NT2/D1 (cell line): Measurements from ENCODE around the gene VPS72.

Source experiments
- DNase-seq: peaks from one replicate; pipeline ENCODE4 v3.0.0-alpha.2; 2011; ENCODE audit warnings: low read depth, low spot score
- H3K27me3 ChIP-seq: 2 replicates; pipeline ENCODE4 v1.6.0; 2011; ENCODE audit warnings: mild to moderate bottlenecking; ENCODE audit not compliant: insufficient read length, insufficient read depth
- H3K36me3 ChIP-seq: 2 replicates; pipeline ENCODE4 v1.6.1; 2011; ENCODE audit warnings: mild to moderate bottlenecking, low read length, mixed read lengths; ENCODE audit not compliant: insufficient read depth, insufficient read length
- H3K4me1 ChIP-seq: 2 replicates; pipeline ENCODE4 v1.5.1; 2011; ENCODE audit not compliant: insufficient read depth, insufficient read length
- H3K4me3 ChIP-seq: 2 replicates; pipeline ENCODE4 v1.5.1; 2011; ENCODE audit warnings: low read depth; ENCODE audit not compliant: insufficient read length
- H3K9ac ChIP-seq: 2 replicates; pipeline ENCODE4 v1.6.0; 2011; ENCODE audit warnings: low read depth; ENCODE audit not compliant: insufficient read length
- H3K9me3 ChIP-seq: 2 replicates; pipeline ENCODE4 v1.5.1; 2011; ENCODE audit warnings: mild to moderate bottlenecking, low read length; ENCODE audit not compliant: insufficient read depth
- SUZ12 ChIP-seq: IDR thresholded peaks from 2 replicates; pipeline ENCODE4 v1.6.1; 2011; ENCODE audit not compliant: insufficient read length, insufficient read depth; ENCODE audit errors: extremely low read depth
- YY1 ChIP-seq: IDR thresholded peaks from 2 replicates; pipeline ENCODE4 v1.6.1; 2011; ENCODE audit not compliant: insufficient read length, insufficient read depth
- ZNF274 ChIP-seq: IDR thresholded peaks from 2 replicates; pipeline ENCODE4 v1.6.1; 2011; ENCODE audit warnings: mild to moderate bottlenecking, low read depth, low read length

Gene VPS72

DNA sequence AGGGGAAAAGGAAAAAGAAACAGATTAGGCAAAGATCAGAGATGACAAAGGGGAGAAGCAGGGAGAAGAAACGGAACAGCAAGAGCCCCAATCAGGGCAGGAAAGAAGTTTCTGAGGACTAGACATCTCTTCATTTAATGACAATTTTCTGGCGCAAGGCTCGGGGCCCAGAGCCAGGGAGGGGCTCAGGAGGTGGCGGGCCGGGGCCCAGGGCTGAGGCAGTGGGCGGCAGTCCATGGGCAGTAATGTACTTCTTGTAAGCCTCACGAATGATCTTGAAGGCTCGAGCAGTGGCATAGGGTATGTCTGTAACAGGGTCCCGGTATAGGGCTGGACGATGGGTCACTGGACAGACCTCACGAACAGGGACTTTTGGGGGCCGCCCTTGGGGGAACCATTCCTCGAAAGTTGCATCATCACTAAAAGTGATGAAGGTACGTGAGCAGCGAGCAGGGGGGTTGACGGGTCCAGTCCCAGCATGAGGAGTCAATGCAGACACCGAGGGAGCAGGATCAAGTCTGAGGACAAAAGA is 13.4 kb downstream of the VPS72 start:
- no peak for TF ChIP-seq ZNF274
- TF ChIP-seq SUZ12 = no peak
- TF ChIP-seq YY1 = no peak
- H3K36me3 ChIP-seq = peaks cover 80% of the 10 kb centered on the region
- no peak for DNase-seq
- no peak overlapping the region for H3K9ac ChIP-seq
- H3K27me3 ChIP-seq = no peaks in the 10 kb centered on the region
- H3K9me3 ChIP-seq = no peaks in the 10 kb centered on the region
- H3K4me3 ChIP-seq = no peak overlapping the region
- no peaks in the 10 kb centered on the region for H3K4me1 ChIP-seq

DNA sequence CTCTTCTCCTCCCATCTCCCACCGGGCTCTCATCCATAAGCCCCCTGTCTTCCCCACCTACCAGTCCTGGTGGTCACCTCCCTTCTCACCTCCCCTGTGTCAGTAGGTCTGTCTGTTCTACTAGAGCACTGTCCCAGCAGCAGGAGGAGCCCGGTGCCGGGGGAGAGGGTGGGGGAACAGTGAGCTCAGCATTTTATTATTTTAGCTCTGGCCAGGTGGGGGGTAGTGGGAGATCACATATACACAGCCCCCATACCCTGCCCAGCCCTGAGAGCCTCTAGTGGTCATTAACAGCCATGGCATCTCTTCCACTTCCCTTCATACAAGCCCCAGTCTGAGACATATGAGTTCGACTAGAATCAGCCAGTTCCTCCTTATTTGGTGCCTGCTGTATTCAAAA is 14.1 kb downstream of the VPS72 start, which contains the start of gene TMOD4:
TMOD4 (minus strand) TSS at position 119 of the 400 bp plus-strand sequence. CDS start 1,106 bp downstream, outside the sequence.
- no peaks in the 10 kb centered on the region for H3K27me3 ChIP-seq
- H3K4me3 ChIP-seq = no peak within 1 kb of the TSS
- no peaks in the 10 kb centered on the region for H3K4me1 ChIP-seq
- no peak for DNase-seq
- peaks cover 80% of the 10 kb centered on the region for H3K36me3 ChIP-seq
- no peaks in the 10 kb centered on the region for H3K9me3 ChIP-seq
- H3K9ac ChIP-seq = no peak within 1 kb of the TSS
- TF ChIP-seq SUZ12 (no peak), ZNF274 (no peak), YY1 (no peak)

DNA sequence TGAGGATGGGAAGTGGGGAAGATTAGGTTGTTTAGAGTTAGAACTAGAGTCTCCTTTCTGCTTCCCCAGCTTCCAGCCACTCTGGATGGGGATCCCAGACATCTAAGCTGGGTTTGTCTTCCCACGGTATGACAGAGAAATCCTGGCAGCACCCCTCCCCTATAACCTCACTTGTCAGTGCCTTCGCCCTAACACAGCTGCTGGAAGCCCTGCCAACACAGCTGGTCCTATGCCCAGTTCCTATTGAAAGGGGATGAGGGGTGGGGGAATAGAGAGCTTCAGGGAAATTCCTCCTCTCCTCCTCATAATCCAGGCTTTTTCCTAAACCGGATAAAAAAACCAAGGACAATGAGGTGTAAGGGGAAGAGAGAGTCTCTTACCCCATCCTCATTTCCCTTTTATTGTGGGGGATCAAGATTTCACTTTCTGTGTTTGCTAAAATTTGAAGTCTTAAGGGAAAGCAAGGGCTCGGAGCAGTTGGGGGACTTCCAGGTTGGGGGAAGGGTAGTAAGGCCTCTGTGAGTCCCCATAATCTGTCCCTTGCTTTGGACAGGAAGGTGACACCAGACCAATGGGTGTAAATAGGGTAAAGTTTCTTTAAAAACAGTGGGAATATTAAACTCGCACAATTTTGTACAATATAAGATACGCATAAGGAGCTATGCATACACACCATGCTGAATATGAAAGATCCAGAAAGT is 14.8 kb downstream of the VPS72 start:
- no peaks in the 10 kb centered on the region for H3K9me3 ChIP-seq
- peaks cover 80% of the 10 kb centered on the region for H3K36me3 ChIP-seq
- peaks cover 4% of the 10 kb centered on the region for H3K4me1 ChIP-seq
- no peak overlapping the region for H3K4me3 ChIP-seq
- no peak overlapping the region for H3K9ac ChIP-seq
- no peak for DNase-seq
- no peak for TF ChIP-seq SUZ12
- TF ChIP-seq YY1 = no peak
- no peak for TF ChIP-seq ZNF274
- no peaks in the 10 kb centered on the region for H3K27me3 ChIP-seq

DNA sequence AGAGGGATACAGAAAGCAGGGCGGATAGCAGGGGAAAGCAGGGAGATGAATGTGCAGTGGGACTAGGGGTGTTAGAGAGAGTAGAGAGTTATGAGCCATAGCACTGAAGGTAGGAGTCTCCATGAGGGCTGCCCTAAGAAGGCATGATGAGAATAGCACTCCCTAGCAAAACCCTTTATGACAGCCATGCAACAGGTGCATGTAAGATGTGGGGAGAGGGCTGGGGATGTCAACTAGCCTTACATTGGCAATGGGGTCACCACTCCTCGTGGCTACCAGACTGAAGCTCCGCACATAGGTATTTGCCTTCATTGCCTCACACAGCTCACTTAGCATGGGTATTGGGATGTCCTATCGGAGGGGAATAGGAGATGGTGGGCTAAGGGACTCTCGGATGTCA is 18.8 kb downstream of the VPS72 start:
- peaks cover 10% of the 10 kb centered on the region for H3K4me1 ChIP-seq
- DNase-seq = no peak
- no peak overlapping the region for H3K4me3 ChIP-seq
- H3K36me3 ChIP-seq = peaks cover 78% of the 10 kb centered on the region
- TF ChIP-seq ZNF274 (no peak), SUZ12 (no peak), YY1 (no peak)
- no peaks in the 10 kb centered on the region for H3K27me3 ChIP-seq
- no peak overlapping the region for H3K9ac ChIP-seq
- no peaks in the 10 kb centered on the region for H3K9me3 ChIP-seq

DNA sequence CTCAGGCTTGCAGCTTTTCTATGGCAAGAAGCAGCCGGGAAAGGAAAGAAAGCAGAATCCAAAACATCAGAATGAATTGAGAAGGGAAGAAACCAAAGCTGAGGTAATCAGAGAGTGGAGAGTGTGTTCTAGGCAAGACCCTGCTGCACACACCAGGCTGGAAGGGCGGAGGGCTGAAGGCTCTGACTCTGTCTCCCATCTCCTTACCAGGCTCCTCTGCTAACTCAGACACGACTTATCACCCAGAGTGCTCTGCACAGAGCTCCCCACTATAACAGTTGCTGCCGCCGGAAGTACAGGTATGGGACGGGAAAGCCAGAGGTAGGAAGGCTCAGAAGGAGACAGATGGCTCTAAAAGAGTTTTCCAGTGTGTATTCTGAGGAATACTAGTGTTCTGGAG is 22.9 kb downstream of the VPS72 start:
- H3K9me3 ChIP-seq = no peaks in the 10 kb centered on the region
- no peaks in the 10 kb centered on the region for H3K27me3 ChIP-seq
- H3K9ac ChIP-seq = peak overlapping the region; percentile 97
- peaks cover 58% of the 10 kb centered on the region for H3K36me3 ChIP-seq
- peaks cover 10% of the 10 kb centered on the region for H3K4me1 ChIP-seq
- no peak for TF ChIP-seq SUZ12
- no peak for TF ChIP-seq ZNF274
- TF ChIP-seq YY1 = no peak
- no peak for DNase-seq
- peak overlapping the region; percentile 96 for H3K4me3 ChIP-seq

DNA sequence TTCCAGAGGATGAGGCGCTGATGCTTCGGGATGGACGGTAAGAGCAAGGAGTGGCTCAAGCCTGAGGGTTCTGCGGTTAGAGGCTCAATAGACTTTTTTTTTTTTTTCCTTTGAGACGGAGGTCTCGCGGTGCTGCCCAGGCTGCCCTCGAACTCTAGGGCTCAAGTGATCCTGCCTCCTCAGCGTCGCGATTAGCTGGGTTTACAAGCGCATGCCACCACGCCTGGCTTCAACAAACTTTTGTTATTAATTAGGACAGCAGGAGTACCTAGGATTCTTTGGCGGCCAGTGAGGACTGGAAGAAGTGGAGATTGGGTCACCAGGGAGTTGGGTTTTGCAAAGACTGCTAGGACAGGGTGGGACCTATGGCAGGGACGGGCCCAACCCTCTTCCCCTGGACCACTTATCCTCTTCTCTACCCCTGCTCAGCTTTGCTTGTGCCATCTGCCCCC is 23.5 kb downstream of the VPS72 start:
- DNase-seq = no peak
- H3K4me1 ChIP-seq = peaks cover 10% of the 10 kb centered on the region
- H3K9me3 ChIP-seq = no peaks in the 10 kb centered on the region
- no peak for TF ChIP-seq SUZ12
- TF ChIP-seq YY1 = no peak
- TF ChIP-seq ZNF274 = no peak
- peak overlapping the region; percentile 97 for H3K9ac ChIP-seq
- H3K4me3 ChIP-seq = peak overlapping the region; percentile 96
- H3K36me3 ChIP-seq = peaks cover 58% of the 10 kb centered on the region
- no peaks in the 10 kb centered on the region for H3K27me3 ChIP-seq

DNA sequence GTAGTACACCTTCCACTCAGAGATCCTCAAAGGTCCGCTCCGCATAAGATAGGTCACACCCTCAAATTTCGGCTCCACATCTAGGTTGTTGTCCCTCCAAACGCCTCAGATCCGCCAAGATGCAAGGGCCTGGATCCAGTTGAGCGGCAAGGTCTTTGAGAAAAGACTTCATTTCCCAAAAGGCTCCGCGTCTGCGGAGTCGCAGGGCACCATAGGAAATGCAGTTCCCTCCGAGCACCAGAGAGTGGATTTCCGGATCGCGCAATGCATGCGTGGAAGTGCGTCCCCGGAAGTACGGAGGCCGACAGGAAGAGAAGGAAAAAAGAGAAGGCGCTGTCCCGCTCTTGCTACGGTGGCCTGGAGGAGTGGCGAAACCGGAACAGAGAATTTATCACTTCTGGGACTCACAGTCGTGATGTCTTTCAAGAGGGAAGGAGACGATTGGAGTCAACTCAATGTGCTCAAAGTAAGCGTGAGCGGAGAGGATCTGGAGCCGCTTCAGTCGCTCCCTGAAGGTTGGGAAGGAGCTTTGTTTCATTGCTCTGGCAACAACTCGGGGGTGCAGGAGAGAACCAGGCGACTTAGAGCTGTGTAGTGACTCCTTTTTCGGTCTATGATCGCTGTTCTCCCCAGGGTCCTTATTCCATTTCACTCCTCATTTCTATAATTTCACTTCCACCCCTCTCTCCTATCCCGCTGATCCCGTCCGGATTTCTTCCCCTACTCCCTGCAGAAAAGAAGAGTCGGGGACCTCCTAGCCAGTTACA is 24.1 kb downstream of the VPS72 start, which contains the start of the genes LYSMD1 and SCNM1:
LYSMD1 (minus strand) TSS at position 165 of the 767 bp plus-strand sequence. CDS start 644 bp downstream, outside the sequence.
SCNM1 (plus strand) TSS at position 407 of the 767 bp plus-strand sequence; CDS start at position 416, 9 bp downstream.
- H3K27me3 ChIP-seq = no peaks in the 10 kb centered on the region
- H3K9ac ChIP-seq = peak within 1 kb of the TSS; percentile 97
- no peaks in the 10 kb centered on the region for H3K9me3 ChIP-seq
- peaks cover 56% of the 10 kb centered on the region for H3K36me3 ChIP-seq
- DNase-seq = peak; percentile 99
- no peak for TF ChIP-seq ZNF274
- TF ChIP-seq SUZ12 = no peak
- no peak for TF ChIP-seq YY1
- H3K4me3 ChIP-seq = peak within 1 kb of the TSS; percentile 96
- H3K4me1 ChIP-seq = peaks cover 10% of the 10 kb centered on the region
